Activated naive CD4-positive, alpha-beta T cell treated with anti-CD3 and anti-CD28 coated beads, Interleukin-2, amount 50 U/mL, for 16 hours (primary cell): ENCODE data around the gene A1BG.

Experiments used
- DNase-seq: peaks from one replicate; pipeline ENCODE4 v3.0.0-alpha.2; 2020

Gene A1BG

GRCh38 chr19:58352760-58353671, at the start of gene A1BG:
Gene A1BG (minus strand): TSS chr19:58353492. CDS start chr19:58353437, 55 bp downstream.
- no peak for DNase-seq

GRCh38 chr19:58401840-58402421, 48.6 kb upstream of the A1BG start:
- DNase-seq: no peak

- DNase-seq: peak; percentile 98
Measured at GRCh38 chr19:58400916-58401839, 47.9 kb upstream of the A1BG start.

GRCh38 chr19:58400316-58400915, 47.1 kb upstream of the A1BG start:
- no peak for DNase-seq

- no peak for DNase-seq
Measured at GRCh38 chr19:58399903-58400302, 46.6 kb upstream of the A1BG start.

GRCh38 chr19:58398545-58398944, 45.3 kb upstream of the A1BG start:
- DNase-seq: no peak

- no peak for DNase-seq
Measured at GRCh38 chr19:58398087-58398486, 44.8 kb upstream of the A1BG start.

- no peak for DNase-seq
Measured at GRCh38 chr19:58397533-58398037, 44.3 kb upstream of the A1BG start.

GRCh38 chr19:58396691-58397532, 43.6 kb upstream of the A1BG start:
- no peak for DNase-seq

GRCh38 chr19:58395979-58396627, 42.8 kb upstream of the A1BG start:
- no peak for DNase-seq

GRCh38 chr19:58395220-58395978, 42.1 kb upstream of the A1BG start, which contains the start of gene RNF225:
Gene RNF225 (plus strand): TSS chr19:58395656. CDS start chr19:58396090, 434 bp downstream.
- no peak for DNase-seq

- no peak for DNase-seq
Measured at GRCh38 chr19:58394821-58395219, 41.5 kb upstream of the A1BG start.

- no peak for DNase-seq
Measured at GRCh38 chr19:58393725-58394033, 40.4 kb upstream of the A1BG start.

GRCh38 chr19:58392945-58393724, 39.8 kb upstream of the A1BG start:
- no peak for DNase-seq

- DNase-seq: no peak
Measured at GRCh38 chr19:58388175-58388526, 34.9 kb upstream of the A1BG start.

- no peak for DNase-seq
Measured at GRCh38 chr19:58387338-58388174, 34.3 kb upstream of the A1BG start.

GRCh38 chr19:58386576-58387337, 33.5 kb upstream of the A1BG start, which contains the start of gene RPS5:
Gene RPS5 (plus strand): TSS chr19:58387269. CDS start chr19:58388138, 869 bp downstream.
- peak; percentile 94 for DNase-seq
